ENCODE data around the gene TMEM151A. TPM values are rescaled to one million over a fixed set of nuclear protein-coding genes. Genes with fewer than 3 reads are reported as not detected.

The TMEM151A gene
- total RNA-seq, 2 experiments from 2014 or later, result not detected

- Mint-ChIP-seq H3K9me3 (no peaks in the 10 kb centered on the region), H3K27ac (no peak overlapping the region), H3K36me3 (ENCODE audit: low read depth) (peaks cover 26% of the 10 kb centered on the region), H3K27me3 (peaks cover 4% of the 10 kb centered on the region), H3K4me1 (peaks cover 44% of the 10 kb centered on the region), H3K4me3 (peak overlapping the region; percentile 97)
- DNase-seq, result no peak
- CTCF ChIA-PET, result interaction anchor here (2.1 kb wide), 1 partner anchor 32 kb away, joined by 7 read pairs; no protein-coding TSS in a partner anchor
- POLR2A ChIA-PET, result no interaction called here
Observed at GRCh38 chr11:66343176-66343575, 51.5 kb downstream of the TMEM151A start.

GRCh38 chr11:66344550-66345315 is 53.0 kb downstream of the TMEM151A start, which contains the start of gene BRMS1:
Gene BRMS1, minus strand, starts transcription at chr11:66345104. Its CDS starts 2,870 bp downstream, at chr11:66342234.
- CTCF ChIA-PET, result interaction anchor here (0.6 to 2.3 kb wide), 7 partner anchors 10 to 63 kb away, joined by 3 to 10 read pairs (median 5); partner anchors contain the start of gene RIN1
- peak within 1 kb of the TSS; percentile 94 for H3K27ac Mint-ChIP-seq
- H3K9me3 Mint-ChIP-seq, result no peaks in the 10 kb centered on the region
- POLR2A ChIA-PET, result no interaction called here
- peak; percentile 99 for DNase-seq
- H3K27me3 Mint-ChIP-seq, result peaks cover 4% of the 10 kb centered on the region
- peak within 1 kb of the TSS; percentile 97 for H3K4me3 Mint-ChIP-seq
- peaks cover 51% of the 10 kb centered on the region for H3K4me1 Mint-ChIP-seq
- H3K36me3 Mint-ChIP-seq (ENCODE audit: low read depth), result peaks cover 18% of the 10 kb centered on the region

GRCh38 chr11:66345316-66345649 is 53.6 kb downstream of the TMEM151A start:
- H3K4me1 Mint-ChIP-seq, result peaks cover 51% of the 10 kb centered on the region
- CTCF ChIA-PET, result interaction anchor here (0.6 to 2.3 kb wide), 7 partner anchors 10 to 1862 kb away, joined by 3 to 10 read pairs (median 5); partner anchors contain the start of gene RIN1
- H3K4me3 Mint-ChIP-seq, result peak overlapping the region; percentile 97
- peaks cover 18% of the 10 kb centered on the region for H3K36me3 Mint-ChIP-seq (ENCODE audit: low read depth)
- no peak for DNase-seq
- H3K27ac Mint-ChIP-seq, result peak overlapping the region; percentile 94
- H3K9me3 Mint-ChIP-seq, result no peaks in the 10 kb centered on the region
- peaks cover 4% of the 10 kb centered on the region for H3K27me3 Mint-ChIP-seq
- POLR2A ChIA-PET, result no interaction called here

Other genes starting within 250 kb of the TMEM151A start
- gene GAL3ST3, start 242.7 kb upstream of the TMEM151A start, total RNA-seq, result not detected
- 100 to 1,000 TPM; 217 to 223 TPM for gene SF3B2, start 239.5 kb upstream of the TMEM151A start, total RNA-seq
- gene PACS1, start 221.6 kb upstream of the TMEM151A start, total RNA-seq, result 100 to 1,000 TPM; 109 TPM
- 10 to 100 TPM; 32.1 to 38.5 TPM for gene KLC2, start 34.2 kb upstream of the TMEM151A start, total RNA-seq
- 100 to 1,000 TPM; 151 to 174 TPM for gene RAB1B, start 23.3 kb upstream of the TMEM151A start, total RNA-seq
- 1 to 10 TPM; 2.5 TPM for gene CNIH2, start 13.7 kb upstream of the TMEM151A start, total RNA-seq
- 10 to 100 TPM; 39.1 to 45.4 TPM for gene YIF1A, start 2.8 kb upstream of the TMEM151A start, total RNA-seq
- 1 to 10 TPM; 2.4 to 2.5 TPM for gene CD248, start 25.1 kb downstream of the TMEM151A start, total RNA-seq
- gene RIN1, start 44.5 kb downstream of the TMEM151A start, total RNA-seq, result 1 to 10 TPM; 1.1 to 1.6 TPM
- 10 to 100 TPM; 47.4 to 48.0 TPM for gene BRMS1, start 53.2 kb downstream of the TMEM151A start, total RNA-seq
- 1 to 10 TPM; 8.5 to 9.4 TPM for gene B4GAT1, start 55.7 kb downstream of the TMEM151A start, total RNA-seq
- gene SLC29A2, start 79.9 kb downstream of the TMEM151A start, total RNA-seq, result 1 to 10 TPM; 8.3 to 8.9 TPM
- gene NPAS4, start 129.1 kb downstream of the TMEM151A start, total RNA-seq, result under 1 TPM; 0.27 to 0.52 TPM
- gene MRPL11, start 147.0 kb downstream of the TMEM151A start, total RNA-seq, result 10 to 100 TPM; 72.4 to 76.4 TPM
- gene PELI3, start 175.0 kb downstream of the TMEM151A start, total RNA-seq, result 1 to 10 TPM; 6.7 to 7.2 TPM
- 10 to 100 TPM; 78.4 to 82.3 TPM for gene DPP3, start 188.5 kb downstream of the TMEM151A start, total RNA-seq
- gene BBS1, start 218.7 kb downstream of the TMEM151A start, total RNA-seq, result 10 to 100 TPM; 13.3 to 17.4 TPM

Measured in activated CD4-positive, alpha-beta T cell treated with anti-CD3 and anti-CD28 coated beads, Interleukin-2, amount 10 ng/mL, durations not matched to agents 7 days and 5 days (primary cell).